Liver (tissue), 9 donors: ENCODE data around the gene PKD1. TPM values are rescaled to one million over a fixed set of nuclear protein-coding genes. Genes with fewer than 3 reads are reported as not detected.

Experiments used
- DNase-seq: peaks from one replicate; pipeline ENCODE4 v3.0.0-alpha.2; 2017; ENCODE audit warnings: low spot score
- H3K27ac ChIP-seq, 2 donors: one replicate each; pipeline ENCODE4 v1.7.0; 2013; ENCODE audit warnings: inconsistent platforms in 2 of 2, low read length in 2 of 2, control low read depth in 1 of 2, low read depth in 1 of 2, mild to moderate bottlenecking in 1 of 2
- H3K27me3 ChIP-seq, 4 donors: one replicate each; pipeline versions ENCODE4 v1.6.1 to v1.7.0; 2013; ENCODE audit warnings: low read length in 3 of 4, inconsistent platforms in 1 of 4, mild to moderate bottlenecking in 1 of 4, moderate library complexity in 1 of 4; ENCODE audit not compliant: control insufficient read depth in 4 of 4, insufficient read depth in 4 of 4
- H3K36me3 ChIP-seq, 4 donors: one replicate each; pipeline versions ENCODE4 v1.6.1 to v1.7.0; 2013; ENCODE audit warnings: low read length in 3 of 4, mild to moderate bottlenecking in 3 of 4, low read depth in 1 of 4, moderate library complexity in 1 of 4; ENCODE audit not compliant: control insufficient read depth in 4 of 4, insufficient read depth in 3 of 4
- H3K4me1 ChIP-seq, 4 donors: one replicate each; pipeline versions ENCODE4 v1.6.1 to v1.7.0; 2013; ENCODE audit warnings: low read length in 3 of 4, mild to moderate bottlenecking in 3 of 4, moderate library complexity in 1 of 4; ENCODE audit not compliant: control insufficient read depth in 4 of 4, insufficient read depth in 4 of 4
- H3K4me3 ChIP-seq, 3 donors: one replicate each; pipeline versions ENCODE4 v1.6.1 to v1.7.0; 2013; ENCODE audit warnings: low read length in 3 of 3, control low read depth in 1 of 3, low read depth in 1 of 3, mild to moderate bottlenecking in 1 of 3
- H3K9ac ChIP-seq, 2 donors: one replicate each; pipeline ENCODE4 v1.7.0; 2013; ENCODE audit warnings: low read length in 2 of 2, mild to moderate bottlenecking in 2 of 2, moderate library complexity in 2 of 2, control low read depth in 1 of 2, low read depth in 1 of 2
- H3K9me3 ChIP-seq, 4 donors: one replicate each; pipeline versions ENCODE4 v1.6.1 to v1.7.0; 2013; ENCODE audit warnings: low read length in 3 of 4; ENCODE audit not compliant: control insufficient read depth in 4 of 4
- ATF3 ChIP-seq: IDR thresholded peaks from 2 replicates; pipeline ENCODE4 v1.6.1; 2016; ENCODE audit warnings: antibody characterized with exemption
- CTCF ChIP-seq: fragments of 150-350 bp; IDR thresholded peaks from 2 replicates; pipeline ENCODE4 v1.5.1; 2017; ENCODE audit warnings: improper control_type of control experiment, low read depth, low read length; ENCODE audit not compliant: missing input control
- EGR1 ChIP-seq, 2 donors: IDR thresholded peaks; 2 replicates each; pipeline ENCODE4 v1.6.1; 2016 to 2018; ENCODE audit warnings: antibody characterized with exemption in 2 of 2, low read depth in 2 of 2
- FOXA1 ChIP-seq: IDR thresholded peaks from 2 replicates; pipeline ENCODE4 v1.6.1; 2016; ENCODE audit warnings: antibody characterized with exemption
- FOXA2 ChIP-seq: IDR thresholded peaks from 2 replicates; pipeline ENCODE4 v1.6.1; 2016; ENCODE audit warnings: antibody characterized with exemption
- GABPA ChIP-seq, 2 donors: IDR thresholded peaks in 1 of 2; conservative IDR thresholded peaks in 1 of 2; 2 replicates each; pipeline ENCODE4 v1.6.1; 2016; ENCODE audit warnings: antibody characterized with exemption in 2 of 2, mild to moderate bottlenecking in 1 of 2, moderate library complexity in 1 of 2
- HNF4A ChIP-seq, 2 donors: conservative IDR thresholded peaks; 2 replicates each; pipeline ENCODE4 v1.6.1; 2016; ENCODE audit warnings: antibody characterized with exemption in 2 of 2, mild to moderate bottlenecking in 2 of 2
- HNF4G ChIP-seq: IDR thresholded peaks from 2 replicates; pipeline ENCODE4 v1.6.1; 2016; ENCODE audit warnings: antibody characterized with exemption
- JUND ChIP-seq, 2 donors: IDR thresholded peaks; 2 replicates each; pipeline ENCODE4 v1.6.1; 2016; ENCODE audit warnings: antibody characterized with exemption in 2 of 2
- MAX ChIP-seq: IDR thresholded peaks from 2 replicates; pipeline ENCODE4 v1.6.1; 2016; ENCODE audit warnings: antibody characterized with exemption
- NR2F2 ChIP-seq: IDR thresholded peaks from 2 replicates; pipeline ENCODE4 v1.6.1; 2016; ENCODE audit warnings: antibody characterized with exemption
- RAD21 ChIP-seq, 2 donors: IDR thresholded peaks; 2 replicates each; pipeline ENCODE4 v1.6.1; 2016; ENCODE audit warnings: antibody characterized with exemption in 2 of 2, mild to moderate bottlenecking in 2 of 2
- REST ChIP-seq: IDR thresholded peaks from 2 replicates; pipeline ENCODE4 v1.6.1; 2016; ENCODE audit warnings: antibody characterized with exemption, mild to moderate bottlenecking
- RXRA ChIP-seq, 2 donors: IDR thresholded peaks; 2 replicates each; pipeline ENCODE4 v1.6.1; 2017 to 2018; ENCODE audit warnings: antibody characterized with exemption in 2 of 2, mild to moderate bottlenecking in 1 of 2
- TAF1 ChIP-seq: conservative IDR thresholded peaks from 2 replicates; pipeline ENCODE4 v1.6.1; 2016; ENCODE audit warnings: antibody characterized with exemption, mild to moderate bottlenecking
- YY1 ChIP-seq: IDR thresholded peaks from 2 replicates; pipeline ENCODE4 v1.6.1; 2016; ENCODE audit warnings: antibody characterized with exemption, mild to moderate bottlenecking
- ZBTB33 ChIP-seq: IDR thresholded peaks from 2 replicates; pipeline ENCODE4 v1.6.1; 2016; ENCODE audit warnings: antibody characterized with exemption
- WGBS: extraction: QIAGEN DNeasy Blood & Tissue Kit; methylation state at CpG from one replicate; pipeline ENCODE4 v1.1.7; 2013; 5-methylcytosine and 5-hydroxymethylcytosine counted together
- polyA plus RNA-seq, 2 donors: library from polyadenylated mRNA; stranded (reverse) in 1 of 2; unstranded in 1 of 2; fragments of 200-250 nt in 1 of 2; fragments of >200 nt in 1 of 2; fragmentation: Nextera tagmentation in 1 of 2; extraction: Ambion mirVana in 1 of 2; gene quantifications; one replicate each; pipeline versions ENCODE4 v1.2.1 to v1.2.3, GENCODE V29; 2013 to 2015
- total RNA-seq, 2 donors: library from RNA; depleted of rRNA; stranded (reverse); fragments of >200 nt; gene quantifications; one replicate each; pipeline ENCODE4 v1.2.3, GENCODE V29; 2014
- donor health status: healthy.
- donor health status: healthy.
- donor health status: healthy.
- donor health status: healthy.
- donor health status: healthy.

PKD1 gene
- total and polyA plus RNA-seq, 4 donors = 8.0 to 58.4 (median 25.6) TPM

GRCh38 chr16:2062801-2063200, 72.9 kb downstream of the PKD1 start:
- no peak for TF ChIP-seq YY1
- no peak for TF ChIP-seq ATF3
- no peak for TF ChIP-seq FOXA1
- TF ChIP-seq TAF1 = no peak
- no peak for TF ChIP-seq HNF4G
- no peak for TF ChIP-seq NR2F2
- no peak for TF ChIP-seq FOXA2
- no peak for TF ChIP-seq JUND (IDR thresholded peaks at IDR 0.05)
- TF ChIP-seq CTCF = no peak
- no peak for TF ChIP-seq ZBTB33
- TF ChIP-seq MAX = no peak
- TF ChIP-seq RAD21 (IDR thresholded peaks at IDR 0.05) = no peak
- no peak for DNase-seq
- 98% methylated on average over 28 of the region's 28 CpGs for whole genome bisulfite sequencing
- peaks cover 9 to 63% (median 20%) of the 10 kb centered on the region in 4 donors for H3K36me3 ChIP-seq
- peaks cover 0 to 7% (median 4%) of the 10 kb centered on the region in 4 donors for H3K4me1 ChIP-seq
- H3K9me3 ChIP-seq = no peaks in the 10 kb centered on the region
- no peak overlapping the region for H3K27ac ChIP-seq
- H3K9ac ChIP-seq = no peak overlapping the region
- no peak overlapping the region for H3K4me3 ChIP-seq
- H3K27me3 ChIP-seq = no peaks in the 10 kb centered on the region

- no peak overlapping the region for H3K4me3 ChIP-seq
- no peak overlapping the region for H3K9ac ChIP-seq
- H3K9me3 ChIP-seq = no peaks in the 10 kb centered on the region
- peaks cover 9 to 62% (median 22%) of the 10 kb centered on the region in 4 donors for H3K36me3 ChIP-seq
- WGBS = 88% methylated on average over 13 of the region's 13 CpGs
- no peak overlapping the region for H3K27ac ChIP-seq
- DNase-seq = no peak
- peaks cover 0 to 7% (median 4%) of the 10 kb centered on the region in 4 donors for H3K4me1 ChIP-seq
- no peak for TF ChIP-seq EGR1 (IDR thresholded peaks at IDR 0.05; ENCODE audit: low read depth in 2 of 2)
- no peak for TF ChIP-seq MAX
- TF ChIP-seq HNF4G = no peak
- no peak for TF ChIP-seq ATF3
- no peak for TF ChIP-seq REST
- TF ChIP-seq YY1 = no peak
- TF ChIP-seq RXRA (IDR thresholded peaks at IDR 0.05) = no peak
- TF ChIP-seq GABPA (IDR thresholded peaks at IDR 0.05 in 1 of 2, conservative IDR thresholded peaks at IDR 0.05 in 1 of 2) = no peak
- no peak for TF ChIP-seq HNF4A (conservative IDR thresholded peaks at IDR 0.05)
- TF ChIP-seq FOXA1 = no peak
- TF ChIP-seq TAF1 = no peak
- TF ChIP-seq FOXA2 = no peak
- no peak for TF ChIP-seq NR2F2
- no peak for TF ChIP-seq CTCF
- no peak for TF ChIP-seq JUND (IDR thresholded peaks at IDR 0.05)
- no peak for TF ChIP-seq ZBTB33
- H3K27me3 ChIP-seq = no peaks in the 10 kb centered on the region
Measured at GRCh38 chr16:2061526-2061925, 74.2 kb downstream of the PKD1 start.
